Sigmoid colon (tissue), 7 donors: ENCODE data around the gene CEP152. TPM values are rescaled to one million over a fixed set of nuclear protein-coding genes. Genes with fewer than 3 reads are reported as not detected.
"Not testable (repeated sequence)": the region's sequence is repeated elsewhere in the genome, so short reads cannot be mapped to it uniquely, and the experiment has no call there.

Experiments used
- DNase-seq: peaks from one replicate; pipeline ENCODE4 v3.0.0-alpha.2; 2019
- H3K27ac ChIP-seq, 4 donors: fragments of 200-600 bp; sonication (generic); one replicate each; pipeline ENCODE4 v1.5.1; 2016 to 2019; ENCODE audit warnings: mild to moderate bottlenecking in 1 of 4
- H3K27me3 ChIP-seq, 3 donors: fragments of 200-600 bp; sonication (generic); one replicate each; pipeline ENCODE4 v1.5.1; 2019; ENCODE audit warnings: mild to moderate bottlenecking in 1 of 3
- H3K36me3 ChIP-seq, 4 donors: fragments of 200-600 bp; sonication (generic); one replicate each; pipeline ENCODE4 v1.5.1; 2016 to 2019
- H3K4me1 ChIP-seq, 4 donors: fragments of 200-600 bp; sonication (generic); one replicate each; pipeline ENCODE4 v1.5.1; 2017 to 2019
- H3K4me3 ChIP-seq, 4 donors: fragments of 200-600 bp; sonication (generic); one replicate each; pipeline ENCODE4 v1.5.1; 2017 to 2019; ENCODE audit warnings: mild to moderate bottlenecking in 2 of 4, moderate library complexity in 1 of 4
- H3K9me3 ChIP-seq, 4 donors: fragments of 200-600 bp in 3 of 4; sonication (generic) in 3 of 4; one replicate each; pipeline versions ENCODE4 v1.5.1 to v1.6.1; 2013 to 2019
- CTCF ChIP-seq, 4 experiments: fragments of 450-650 bp in 3 of 4; fragments of 200-600 bp in 1 of 4; IDR thresholded peaks; one replicate each; pipeline ENCODE4 v1.5.1; 2016 to 2019; ENCODE audit warnings: antibody characterized with exemption in 4 of 4, mild to moderate bottlenecking in 3 of 4, moderate library complexity in 2 of 4
- EP300 ChIP-seq, 4 donors: sonication (generic); formaldehyde crosslinking; IDR thresholded peaks; one replicate each; pipeline ENCODE4 v1.6.1; 2017; ENCODE audit warnings: antibody characterized with exemption in 4 of 4
- POLR2A ChIP-seq, 2 donors: fragments of 450-650 bp; IDR thresholded peaks; one replicate each; pipeline ENCODE4 v1.6.1; 2016; ENCODE audit warnings: antibody characterized with exemption in 2 of 2, mild to moderate bottlenecking in 2 of 2, moderate library complexity in 2 of 2
- POLR2AphosphoS5 ChIP-seq, 4 donors: sonication (generic); formaldehyde crosslinking; IDR thresholded peaks; one replicate each; pipeline ENCODE4 v1.6.1; 2017; ENCODE audit warnings: antibody characterized with exemption in 4 of 4
- WGBS, 2 donors: extraction: QIAGEN DNeasy Blood & Tissue Kit; methylation state at CpG; one replicate each; pipeline ENCODE4 v1.1.7; 2013; 5-methylcytosine and 5-hydroxymethylcytosine counted together
- intact Hi-C: fragments of 100-400 bp; cut with DNase I; formaldehyde crosslinking; loops from one replicate; pipeline ENCODE4 v1.15.1; 2023
- polyA plus RNA-seq, 3 donors: library from polyadenylated mRNA; stranded (reverse); fragments of 200-250 nt; gene quantifications; one replicate each; pipeline ENCODE4 v1.2.3, GENCODE V29; 2013
- total RNA-seq, 4 donors: library from RNA; depleted of rRNA; stranded (reverse); fragments of >200 nt; gene quantifications; one replicate each; pipeline ENCODE4 v1.1.0, GENCODE V29; 2016
- donor health status: healthy with polysubstance abuse.
- donor health status: Bipolar disorder and iron deficiency.
- donor health status: healthy.

Gene CEP152
- total and polyA plus RNA-seq, 7 donors: 0.46 to 5.1 (median 3.1) TPM

GRCh38 chr15:48794697-48795134 lies 16.2 kb downstream of the CEP152 start:
- no peak for DNase-seq
- 75 to 91% methylated on average over 2 of the region's 2 CpGs for WGBS, 2 donors
- H3K27ac ChIP-seq: peak overlapping the region in 2 of 4 donors; percentile 24 to 33

GRCh38 chr15:48792408-48792807 lies 18.5 kb downstream of the CEP152 start:
- intact Hi-C loops: no loop called here
- no peak for DNase-seq
- H3K4me1 ChIP-seq: no peaks in the 10 kb centered on the region
- H3K27me3 ChIP-seq: no peaks in the 10 kb centered on the region
- peaks cover 0 to 11% (median 1%) of the 10 kb centered on the region in 4 donors for H3K36me3 ChIP-seq
- no peak overlapping the region for H3K4me3 ChIP-seq
- WGBS, 2 donors: 68 to 79% methylated on average over 3 of the region's 3 CpGs
- no peaks in the 10 kb centered on the region for H3K9me3 ChIP-seq
- H3K27ac ChIP-seq: no peak overlapping the region
- no peak for TF ChIP-seq CTCF (IDR thresholded peaks at IDR 0.05)
- no peak for TF ChIP-seq POLR2AphosphoS5 (IDR thresholded peaks at IDR 0.05)
- no peak for TF ChIP-seq POLR2A (IDR thresholded peaks at IDR 0.05)
- no peak for TF ChIP-seq EP300 (IDR thresholded peaks at IDR 0.05)

More at GRCh38 chr15:48794697-48795134, 16.2 kb downstream of the CEP152 start:
- TF ChIP-seq POLR2A (IDR thresholded peaks at IDR 0.05) (no peak), POLR2AphosphoS5 (IDR thresholded peaks at IDR 0.05) (no peak), CTCF (IDR thresholded peaks at IDR 0.05) (no peak), EP300 (IDR thresholded peaks at IDR 0.05) (no peak)
- Histone ChIP-seq H3K4me1 (no peaks in the 10 kb centered on the region), H3K4me3 (no peak overlapping the region), H3K9me3 (no peaks in the 10 kb centered on the region), H3K27me3 (no peaks in the 10 kb centered on the region), H3K36me3 (peaks cover 0 to 5% (median 1%) of the 10 kb centered on the region in 4 donors)
- intact Hi-C loops: no loop called here

GRCh38 chr15:48790466-48791115 lies 20.3 kb downstream of the CEP152 start:
- intact Hi-C loops, H3K27ac ChIP-seq, H3K9me3 ChIP-seq, H3K27me3 ChIP-seq, H3K4me3 ChIP-seq, DNase-seq, H3K36me3 ChIP-seq, H3K4me1 ChIP-seq: not testable (repeated sequence)
- 94 to 96% methylated on average over 12 of the region's 12 CpGs for whole genome bisulfite sequencing, 2 donors

- no peak for DNase-seq
- TF ChIP-seq POLR2AphosphoS5 (IDR thresholded peaks at IDR 0.05) (no peak), EP300 (IDR thresholded peaks at IDR 0.05) (no peak), CTCF (IDR thresholded peaks at IDR 0.05) (no peak), POLR2A (IDR thresholded peaks at IDR 0.05) (no peak)
- 94 to 96% methylated on average over 2 of the region's 2 CpGs for WGBS, 2 donors
- no peaks in the 10 kb centered on the region for H3K27me3 ChIP-seq
- no peaks in the 10 kb centered on the region for H3K4me1 ChIP-seq
- no peaks in the 10 kb centered on the region for H3K9me3 ChIP-seq
- intact Hi-C loops: no loop called here
- H3K27ac ChIP-seq: peak overlapping the region in 1 of 4 donors; percentile 19
- H3K4me3 ChIP-seq: no peak overlapping the region
- H3K36me3 ChIP-seq: peaks cover 0 to 23% (median 0%) of the 10 kb centered on the region in 4 donors
Measured at GRCh38 chr15:48785712-48786111, 25.2 kb downstream of the CEP152 start.

- H3K27ac ChIP-seq: peak overlapping the region in 1 of 4 donors; percentile 25
- no peaks in the 10 kb centered on the region for H3K9me3 ChIP-seq
- intact Hi-C loops: no loop called here
- 81 to 89% methylated on average over 3 of the region's 3 CpGs for WGBS, 2 donors
- H3K36me3 ChIP-seq: peaks cover 0 to 28% (median 0%) of the 10 kb centered on the region in 4 donors
- DNase-seq: no peak
- no peak for TF ChIP-seq CTCF (IDR thresholded peaks at IDR 0.05)
- TF ChIP-seq POLR2AphosphoS5 (IDR thresholded peaks at IDR 0.05): no peak
- TF ChIP-seq POLR2A (IDR thresholded peaks at IDR 0.05): no peak
- no peak overlapping the region for H3K4me3 ChIP-seq
- no peaks in the 10 kb centered on the region for H3K27me3 ChIP-seq
- no peaks in the 10 kb centered on the region for H3K4me1 ChIP-seq
Measured at GRCh38 chr15:48785195-48785594, 25.7 kb downstream of the CEP152 start.
